Central memory CD8-positive, alpha-beta T cell (primary cell): ENCODE measurements around the gene PALB2.

Experiments
- ATAC-seq: fragments of 150-1000 bp; cut with Tn5 transposase; replicated peaks from 2 replicates; pipeline ENCODE4 v1.10.0; 2022; ENCODE audit warnings: mild to moderate bottlenecking, moderate FRiP score, moderate number of reproducible peaks; ENCODE audit not compliant: poor library complexity, severe bottlenecking; ENCODE audit errors: extremely low read depth
- DNase-seq, 2 donors: peaks; one replicate each; pipeline ENCODE4 v3.0.0; 2021; ENCODE audit warnings: low spot score in 2 of 2
- H3K27ac Mint-ChIP-seq: one replicate; pipeline ENCODE4 v1.8.0; 2022; ENCODE audit warnings: low read depth, mild to moderate bottlenecking, moderate library complexity, mixed read lengths
- H3K27me3 Mint-ChIP-seq: one replicate; pipeline ENCODE4 v1.8.0; 2022; ENCODE audit warnings: mixed read lengths
- H3K36me3 Mint-ChIP-seq: one replicate; pipeline ENCODE4 v1.8.0; 2022; ENCODE audit warnings: mild to moderate bottlenecking, moderate library complexity, mixed read lengths; ENCODE audit not compliant: insufficient read depth
- H3K4me1 Mint-ChIP-seq: one replicate; pipeline ENCODE4 v1.8.0; 2022; ENCODE audit warnings: mixed read lengths
- H3K4me3 Mint-ChIP-seq: one replicate; pipeline ENCODE4 v1.8.0; 2022; ENCODE audit warnings: mild to moderate bottlenecking, moderate library complexity, mixed read lengths
- H3K9me3 Mint-ChIP-seq: one replicate; pipeline ENCODE4 v1.8.0; 2022; ENCODE audit warnings: mixed read lengths

Gene PALB2

DNA sequence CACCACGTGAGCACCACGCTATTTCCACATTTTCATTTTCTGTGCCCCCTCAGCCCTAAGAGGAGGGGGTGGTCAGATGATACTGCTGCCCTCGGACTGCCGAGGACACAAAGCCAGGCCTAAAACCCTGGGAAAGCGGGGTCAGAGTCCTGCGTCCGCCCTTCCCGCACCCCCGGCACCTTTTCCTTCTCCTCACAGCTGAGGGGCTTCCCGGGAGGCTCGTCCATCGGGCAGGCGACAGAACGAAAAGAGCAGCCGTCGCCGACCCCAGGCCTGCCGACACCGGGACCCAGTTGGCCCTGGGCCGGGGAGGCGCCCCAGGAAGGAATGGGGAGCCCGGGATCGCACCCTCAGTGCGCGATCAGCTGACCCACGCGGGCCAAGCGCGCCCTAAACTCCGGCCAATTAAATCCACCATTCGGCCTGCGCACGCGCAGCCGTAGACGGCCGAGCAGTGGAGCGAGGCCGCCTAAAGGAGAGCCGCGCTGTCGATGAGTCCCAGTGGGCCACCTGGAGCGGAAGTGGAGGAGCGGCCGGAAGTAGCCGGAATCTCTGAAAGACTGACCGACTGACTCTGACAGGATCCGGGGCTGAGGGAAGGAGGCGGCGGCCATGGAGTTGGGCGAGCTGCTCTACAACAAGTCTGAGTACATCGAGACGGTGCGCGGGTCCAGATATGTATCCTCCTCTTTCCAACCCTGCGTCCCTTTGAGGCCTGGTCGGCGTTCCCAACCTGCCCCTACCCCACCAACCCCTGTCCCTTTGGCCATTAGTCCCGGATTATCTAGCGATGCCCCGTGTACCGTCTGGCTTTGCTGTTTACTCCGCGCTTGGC, at the start of gene PALB2, which contains the start of gene DCTN5:
TSS of gene PALB2 (minus strand) at position 380 of the 835 bp plus-strand sequence. CDS start at position 227, 153 bp downstream.
TSS of gene DCTN5 (plus strand) at position 536 of the 835 bp plus-strand sequence. CDS start at position 613, 77 bp downstream.
- Mint-ChIP-seq H3K27ac (peak within 1 kb of the TSS; percentile 94), H3K4me3 (peak within 1 kb of the TSS; percentile 93), H3K36me3 (peaks cover 47% of the 10 kb centered on the region), H3K27me3 (no peaks in the 10 kb centered on the region), H3K4me1 (peaks cover 38% of the 10 kb centered on the region), H3K9me3 (no peaks in the 10 kb centered on the region)
- peak; percentile 95 for ATAC-seq
- DNase-seq, result peak; percentile 54 to 67

DNA sequence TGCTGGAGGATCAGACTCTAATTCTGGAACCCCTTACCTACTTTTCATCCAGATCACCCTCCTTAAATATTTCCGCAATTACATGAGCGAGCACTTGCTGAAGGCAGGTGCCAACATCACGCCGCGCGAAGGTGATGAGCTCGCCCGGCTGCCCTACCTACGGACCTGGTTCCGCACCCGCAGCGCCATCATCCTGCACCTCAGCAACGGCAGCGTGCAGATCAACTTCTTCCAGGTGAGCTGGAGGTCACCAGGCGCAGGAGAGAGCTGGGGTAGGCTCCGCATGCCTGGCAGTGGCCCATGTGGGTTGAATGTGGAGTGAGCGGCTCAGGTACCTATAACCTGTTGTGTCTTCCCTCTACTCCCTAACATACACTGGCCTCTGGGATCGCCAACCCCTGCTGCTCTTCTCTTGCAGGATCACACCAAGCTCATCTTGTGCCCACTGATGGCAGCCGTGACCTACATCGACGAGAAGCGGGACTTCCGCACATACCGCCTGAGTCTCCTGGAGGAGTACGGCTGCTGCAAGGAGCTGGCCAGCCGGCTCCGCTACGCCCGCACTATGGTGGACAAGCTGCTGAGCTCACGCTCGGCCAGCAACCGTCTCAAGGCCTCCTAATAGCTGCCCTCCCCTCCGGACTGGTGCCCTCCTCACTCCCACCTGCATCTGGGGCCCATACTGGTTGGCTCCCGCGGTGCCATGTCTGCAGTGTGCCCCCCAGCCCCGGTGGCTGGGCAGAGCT, 48.5 kb upstream of the PALB2 start:
- Mint-ChIP-seq H3K27me3 (no peaks in the 10 kb centered on the region), H3K9me3 (no peaks in the 10 kb centered on the region), H3K36me3 (peaks cover 12% of the 10 kb centered on the region), H3K27ac (no peak overlapping the region), H3K4me1 (no peaks in the 10 kb centered on the region), H3K4me3 (no peak overlapping the region)
- ATAC-seq (no peak), DNase-seq (no peak)

DNA sequence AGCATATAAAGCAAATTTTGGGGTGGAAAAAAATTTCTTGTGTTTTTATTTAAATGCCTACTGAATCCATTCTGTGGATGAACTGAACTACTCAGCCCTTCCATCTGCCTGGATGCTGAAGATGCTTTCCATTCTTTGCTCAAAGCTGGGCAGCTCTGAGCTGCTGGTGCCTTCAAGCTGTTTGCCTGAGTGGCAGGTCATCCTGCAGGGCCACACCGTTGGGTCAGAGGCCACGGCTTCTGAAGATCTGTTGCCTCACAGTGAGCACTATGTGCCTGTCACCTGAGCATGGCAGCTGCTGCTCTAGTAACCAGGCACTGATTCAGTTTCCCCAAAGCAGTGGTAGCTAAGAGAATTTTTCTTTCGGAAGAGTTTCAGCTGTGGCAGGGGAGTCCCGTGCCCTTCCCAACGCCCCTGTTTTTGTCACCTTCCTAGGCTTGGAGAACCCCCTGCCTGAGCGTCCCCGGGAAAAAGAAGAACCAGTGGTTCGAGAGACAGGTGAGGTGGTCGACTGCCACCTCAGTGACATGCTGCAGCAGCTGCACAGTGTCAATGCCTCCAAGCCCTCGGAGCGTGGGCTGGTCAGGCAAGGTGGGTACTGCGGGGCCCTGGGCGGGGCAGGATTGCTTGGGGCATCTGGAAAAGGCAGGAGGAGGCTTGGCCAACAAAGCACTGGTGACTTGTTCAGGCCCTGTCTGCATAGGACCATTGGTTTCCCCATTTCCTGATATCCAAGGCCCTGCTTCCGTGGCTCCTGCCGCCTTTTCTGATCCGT, 46.1 kb upstream of the PALB2 start:
- DNase-seq (no peak), ATAC-seq (no peak)
- no peaks in the 10 kb centered on the region for H3K4me1 Mint-ChIP-seq
- no peaks in the 10 kb centered on the region for H3K27me3 Mint-ChIP-seq
- no peak overlapping the region for H3K27ac Mint-ChIP-seq
- H3K36me3 Mint-ChIP-seq, result peaks cover 16% of the 10 kb centered on the region
- H3K4me3 Mint-ChIP-seq, result no peak overlapping the region
- H3K9me3 Mint-ChIP-seq, result no peaks in the 10 kb centered on the region

DNA sequence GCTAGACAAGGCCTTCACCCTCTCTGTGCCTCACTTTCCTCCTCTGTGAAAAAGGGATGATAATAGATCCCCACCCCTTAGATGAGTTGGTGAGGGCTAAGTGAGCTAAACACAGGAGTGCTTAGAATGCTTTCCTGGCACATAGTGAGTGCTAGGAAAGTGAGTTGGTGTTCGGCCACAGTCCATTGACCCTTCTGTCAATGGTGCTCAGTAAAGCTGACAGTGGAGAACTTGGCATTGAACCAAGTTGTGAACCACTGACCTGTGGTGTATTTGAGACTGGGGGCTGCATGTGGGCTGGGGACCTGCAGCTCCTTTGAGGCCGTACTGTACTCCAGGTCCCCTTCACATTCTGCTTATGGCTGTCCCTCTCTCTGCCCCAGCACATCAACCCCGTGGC, 42.4 kb upstream of the PALB2 start:
- ATAC-seq (no peak), DNase-seq (no peak)
- Mint-ChIP-seq H3K36me3 (peaks cover 19% of the 10 kb centered on the region), H3K9me3 (no peaks in the 10 kb centered on the region), H3K4me1 (peaks cover 17% of the 10 kb centered on the region), H3K27me3 (peaks cover 11% of the 10 kb centered on the region), H3K27ac (no peak overlapping the region), H3K4me3 (no peak overlapping the region)

DNA sequence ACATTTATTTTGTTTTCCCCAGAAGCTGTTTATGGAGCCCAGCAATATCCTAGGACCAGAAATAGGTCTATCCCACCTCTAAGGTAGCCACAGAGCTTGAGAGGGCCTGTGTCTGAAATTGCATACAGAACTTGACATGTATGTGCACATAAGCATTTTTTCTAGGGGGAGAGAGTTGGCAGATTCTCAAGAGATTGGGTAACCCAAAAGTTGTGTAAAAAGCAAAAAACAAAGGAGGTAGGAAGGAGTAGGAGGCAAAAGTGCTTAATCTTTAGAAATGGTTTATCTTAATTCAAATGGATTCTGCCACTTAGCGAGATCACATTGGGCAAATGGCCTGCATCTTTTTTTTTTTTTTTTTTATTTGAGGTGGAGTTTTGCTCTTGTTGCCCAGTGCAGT, 41.1 kb upstream of the PALB2 start:
- ATAC-seq (no peak), DNase-seq (no peak)
- Mint-ChIP-seq H3K27me3 (peaks cover 11% of the 10 kb centered on the region), H3K27ac (no peak overlapping the region), H3K9me3 (no peaks in the 10 kb centered on the region), H3K36me3 (peaks cover 12% of the 10 kb centered on the region), H3K4me1 (peaks cover 23% of the 10 kb centered on the region), H3K4me3 (no peak overlapping the region)

DNA sequence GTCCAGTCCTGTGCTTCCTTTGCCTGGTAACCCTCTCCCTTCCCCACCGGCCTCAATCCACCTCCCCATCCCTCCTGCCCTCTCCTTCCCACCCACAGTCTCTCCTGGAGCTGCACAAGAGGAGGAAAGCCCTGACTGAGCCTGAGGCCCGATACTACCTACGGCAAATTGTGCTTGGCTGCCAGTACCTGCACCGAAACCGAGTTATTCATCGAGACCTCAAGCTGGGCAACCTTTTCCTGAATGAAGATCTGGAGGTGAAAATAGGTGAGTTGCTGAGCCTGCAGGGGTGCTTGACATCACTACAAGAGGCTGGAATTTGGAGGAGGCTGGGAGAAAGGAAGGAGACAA, 38.9 kb upstream of the PALB2 start:
- no peak for DNase-seq
- Mint-ChIP-seq H3K36me3 (peaks cover 10% of the 10 kb centered on the region), H3K9me3 (no peaks in the 10 kb centered on the region), H3K4me1 (peaks cover 23% of the 10 kb centered on the region), H3K27me3 (peaks cover 11% of the 10 kb centered on the region), H3K27ac (no peak overlapping the region), H3K4me3 (peak overlapping the region; percentile 85)
- ATAC-seq, result no peak

DNA sequence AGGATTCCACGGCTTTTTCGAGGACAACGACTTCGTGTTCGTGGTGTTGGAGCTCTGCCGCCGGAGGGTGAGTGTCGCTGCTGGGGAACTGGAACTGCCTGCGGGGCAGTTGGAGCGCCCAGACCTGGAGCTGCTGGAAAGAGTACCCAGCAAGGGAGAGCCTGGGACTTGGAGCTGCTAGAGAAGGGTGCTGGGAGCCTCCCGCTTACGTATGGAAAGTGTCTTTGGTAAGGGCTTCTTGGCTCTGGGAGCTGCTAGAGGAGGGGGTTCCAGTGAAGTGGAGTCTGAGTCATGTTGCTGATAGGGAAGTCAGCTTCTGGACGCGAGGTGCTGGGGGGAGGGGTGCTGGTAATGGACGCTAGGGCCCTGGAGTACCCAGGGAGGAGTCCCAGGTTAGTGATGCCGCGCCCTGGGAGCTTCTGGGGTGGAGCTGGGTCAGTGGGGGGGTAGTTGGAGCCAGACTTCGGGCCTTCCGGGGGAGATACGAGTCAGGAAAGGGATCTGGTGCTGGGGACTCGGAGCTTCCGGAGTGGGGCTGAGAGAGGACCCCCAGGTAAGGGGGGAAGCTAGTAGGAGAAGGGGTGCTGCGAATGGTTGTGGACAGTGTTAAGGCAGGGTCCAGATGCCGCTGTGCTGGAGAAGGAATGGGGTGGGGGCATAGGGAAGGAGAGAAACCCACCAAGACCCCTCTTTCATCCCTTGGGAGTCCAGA, 38.3 kb upstream of the PALB2 start:
- Mint-ChIP-seq H3K4me1 (peaks cover 23% of the 10 kb centered on the region), H3K27ac (no peak overlapping the region), H3K27me3 (peaks cover 11% of the 10 kb centered on the region), H3K4me3 (peak overlapping the region; percentile 85), H3K36me3 (peaks cover 10% of the 10 kb centered on the region), H3K9me3 (no peaks in the 10 kb centered on the region)
- ATAC-seq (no peak), DNase-seq (no peak)

DNA sequence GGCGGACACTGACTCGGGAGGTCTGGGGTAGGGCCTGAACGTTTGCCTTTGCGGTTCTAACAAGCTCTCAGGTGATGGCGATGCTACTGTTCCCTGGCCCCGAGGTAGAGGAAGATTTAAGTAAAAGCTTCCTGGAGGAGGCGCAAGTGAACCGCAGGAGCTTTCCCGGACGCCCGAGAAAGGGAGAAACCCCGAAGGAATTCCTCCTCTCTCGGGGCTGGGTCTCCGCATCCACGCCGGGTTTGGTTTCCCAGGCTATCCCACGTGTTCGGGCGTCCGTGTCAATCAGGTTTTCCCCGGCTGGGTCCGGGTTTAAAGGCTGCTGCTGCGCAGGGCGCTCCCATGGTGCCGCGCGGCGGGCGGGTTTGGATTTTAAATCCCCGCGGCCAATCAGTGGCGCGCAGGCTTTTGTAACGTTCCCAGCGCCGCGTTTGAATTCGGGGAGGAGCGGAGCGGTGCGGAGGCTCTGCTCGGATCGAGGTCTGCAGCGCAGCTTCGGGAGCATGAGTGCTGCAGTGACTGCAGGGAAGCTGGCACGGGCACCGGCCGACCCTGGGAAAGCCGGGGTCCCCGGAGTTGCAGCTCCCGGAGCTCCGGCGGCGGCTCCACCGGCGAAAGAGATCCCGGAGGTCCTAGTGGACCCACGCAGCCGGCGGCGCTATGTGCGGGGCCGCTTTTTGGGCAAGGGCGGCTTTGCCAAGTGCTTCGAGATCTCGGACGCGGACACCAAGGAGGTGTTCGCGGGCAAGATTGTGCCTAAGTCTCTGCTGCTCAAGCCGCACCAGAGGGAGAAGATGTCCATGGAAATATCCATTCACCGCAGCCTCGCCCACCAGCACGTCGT, 37.5 kb upstream of the PALB2 start, which contains the start of gene PLK1:
TSS of gene PLK1 (plus strand) at position 460 of the 844 bp plus-strand sequence. CDS start at position 504, 44 bp downstream.
- Mint-ChIP-seq H3K4me1 (peaks cover 23% of the 10 kb centered on the region), H3K9me3 (no peaks in the 10 kb centered on the region), H3K36me3 (peaks cover 5% of the 10 kb centered on the region), H3K27ac (no peak within 1 kb of the TSS), H3K4me3 (peak within 1 kb of the TSS; percentile 85), H3K27me3 (peaks cover 11% of the 10 kb centered on the region)
- ATAC-seq (peak; percentile 95), DNase-seq (peak; percentile 47 to 49)

DNA sequence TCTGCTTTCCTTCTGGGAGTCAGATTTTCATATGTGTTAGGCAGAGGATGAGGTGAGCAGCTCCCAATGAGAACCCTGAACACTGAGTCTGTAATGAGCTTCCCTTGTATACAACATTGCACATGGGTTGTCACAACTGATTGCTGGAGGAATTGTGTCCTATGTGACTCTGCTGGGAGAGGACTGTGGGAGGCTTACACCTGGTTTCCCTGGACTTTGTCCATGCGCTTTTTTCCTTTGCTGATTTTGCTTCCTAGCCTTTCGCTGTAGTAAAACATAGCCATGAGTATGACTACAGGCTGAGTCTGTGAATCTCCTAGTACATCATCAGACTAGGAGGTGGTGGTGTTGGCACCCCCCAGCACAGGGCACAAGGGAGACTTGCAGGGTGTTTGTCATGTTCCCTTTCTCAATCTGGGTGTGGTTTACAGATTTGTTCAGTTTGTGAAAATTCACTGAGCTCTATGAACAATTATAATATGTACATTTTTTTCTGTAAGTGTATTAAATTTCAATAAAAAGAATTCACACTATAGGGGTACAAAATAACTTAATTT, 35.9 kb upstream of the PALB2 start:
- DNase-seq (no peak), ATAC-seq (no peak)
- Mint-ChIP-seq H3K27me3 (peaks cover 11% of the 10 kb centered on the region), H3K4me3 (no peak overlapping the region), H3K27ac (no peak overlapping the region), H3K36me3 (peaks cover 8% of the 10 kb centered on the region), H3K4me1 (peaks cover 23% of the 10 kb centered on the region), H3K9me3 (no peaks in the 10 kb centered on the region)

DNA sequence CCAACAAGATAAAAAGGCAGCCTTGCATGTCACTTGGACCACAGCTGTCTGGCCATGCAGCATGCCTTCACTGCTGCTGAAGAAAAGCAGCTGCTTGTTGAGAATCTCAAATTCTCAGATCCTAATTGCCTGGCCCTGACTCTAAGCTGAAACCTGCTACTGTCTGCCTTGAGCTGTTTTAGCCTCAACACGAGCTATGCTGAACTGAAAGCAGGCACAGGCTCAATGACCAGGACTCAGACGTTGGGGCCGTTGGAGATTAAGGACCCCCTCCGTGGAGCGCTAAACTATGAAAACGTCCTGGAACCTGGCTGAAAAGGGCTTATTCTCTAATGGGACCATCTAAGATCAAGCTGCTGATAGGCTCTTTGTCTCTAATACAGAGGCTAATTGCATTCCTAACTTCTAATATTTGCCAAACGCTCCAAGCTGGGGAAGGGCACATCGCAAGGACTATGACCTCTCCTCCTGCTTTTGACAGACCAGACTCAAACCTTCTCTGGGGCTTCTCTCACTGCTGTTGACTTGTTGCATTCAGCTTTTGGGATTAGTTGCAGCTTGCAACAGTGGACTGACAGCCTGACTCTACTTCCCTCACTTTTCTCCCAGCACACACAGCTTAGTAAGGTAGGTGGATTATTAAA, 33.0 kb upstream of the PALB2 start:
- peaks cover 12% of the 10 kb centered on the region for H3K4me1 Mint-ChIP-seq
- H3K27me3 Mint-ChIP-seq, result peaks cover 1% of the 10 kb centered on the region
- H3K9me3 Mint-ChIP-seq, result no peaks in the 10 kb centered on the region
- ATAC-seq, result no peak
- H3K27ac Mint-ChIP-seq, result no peak overlapping the region
- H3K36me3 Mint-ChIP-seq, result peaks cover 9% of the 10 kb centered on the region
- no peak for DNase-seq
- H3K4me3 Mint-ChIP-seq, result no peak overlapping the region
